GM18868 (cell line): ENCODE results near the gene NSG1.
"Not testable (repeated sequence)": the region's sequence is repeated elsewhere in the genome, so short reads cannot be mapped to it uniquely, and the experiment has no call there.

Experiments used
- ATAC-seq: cut with Tn5 transposase; IDR thresholded peaks from one replicate; pipeline ENCODE4 v1.9.1; 2021; ENCODE audit warnings: mild to moderate bottlenecking, moderate library complexity; ENCODE audit not compliant: unreplicated experiment

Gene NSG1, protein sequence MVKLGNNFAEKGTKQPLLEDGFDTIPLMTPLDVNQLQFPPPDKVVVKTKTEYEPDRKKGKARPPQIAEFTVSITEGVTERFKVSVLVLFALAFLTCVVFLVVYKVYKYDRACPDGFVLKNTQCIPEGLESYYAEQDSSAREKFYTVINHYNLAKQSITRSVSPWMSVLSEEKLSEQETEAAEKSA

DNA sequence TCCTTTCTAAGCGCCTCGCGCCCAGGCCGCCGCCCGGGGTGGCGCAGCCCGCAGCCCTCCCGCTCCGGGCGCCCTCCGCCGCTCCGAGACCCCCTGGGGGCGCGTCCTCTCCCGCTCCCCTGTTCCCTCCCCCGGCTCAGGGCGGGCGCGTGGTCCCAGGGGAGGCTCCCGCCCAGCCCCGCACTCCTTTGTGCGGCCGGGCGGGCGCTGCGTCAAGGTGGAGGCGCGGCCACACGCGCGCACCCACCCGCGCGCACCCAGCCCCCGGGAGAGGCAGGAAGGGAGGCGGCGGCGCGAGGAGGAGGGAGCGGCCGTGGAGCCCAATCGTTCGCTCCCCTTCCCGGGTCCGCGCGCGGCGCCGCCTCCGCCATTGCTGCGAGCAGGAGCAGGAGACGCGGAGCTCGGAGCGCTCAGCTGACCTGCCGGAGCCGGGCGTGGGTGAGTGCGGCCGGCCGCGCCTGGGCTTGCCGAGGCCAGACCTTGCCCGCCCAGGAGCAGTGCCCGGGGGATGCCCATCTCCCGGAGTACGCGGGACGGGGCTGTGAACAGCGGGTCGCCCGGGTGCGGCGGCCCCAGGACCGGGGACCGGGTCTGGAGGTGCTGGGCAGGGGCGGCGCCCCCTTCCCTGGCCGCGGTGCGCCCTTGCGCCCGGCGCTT, at the start of gene NSG1:
Gene NSG1 (plus strand): TSS at position 367 of the 657 bp plus-strand sequence. CDS start 528 bp downstream, outside the sequence.
- ATAC-seq, result no peak

DNA sequence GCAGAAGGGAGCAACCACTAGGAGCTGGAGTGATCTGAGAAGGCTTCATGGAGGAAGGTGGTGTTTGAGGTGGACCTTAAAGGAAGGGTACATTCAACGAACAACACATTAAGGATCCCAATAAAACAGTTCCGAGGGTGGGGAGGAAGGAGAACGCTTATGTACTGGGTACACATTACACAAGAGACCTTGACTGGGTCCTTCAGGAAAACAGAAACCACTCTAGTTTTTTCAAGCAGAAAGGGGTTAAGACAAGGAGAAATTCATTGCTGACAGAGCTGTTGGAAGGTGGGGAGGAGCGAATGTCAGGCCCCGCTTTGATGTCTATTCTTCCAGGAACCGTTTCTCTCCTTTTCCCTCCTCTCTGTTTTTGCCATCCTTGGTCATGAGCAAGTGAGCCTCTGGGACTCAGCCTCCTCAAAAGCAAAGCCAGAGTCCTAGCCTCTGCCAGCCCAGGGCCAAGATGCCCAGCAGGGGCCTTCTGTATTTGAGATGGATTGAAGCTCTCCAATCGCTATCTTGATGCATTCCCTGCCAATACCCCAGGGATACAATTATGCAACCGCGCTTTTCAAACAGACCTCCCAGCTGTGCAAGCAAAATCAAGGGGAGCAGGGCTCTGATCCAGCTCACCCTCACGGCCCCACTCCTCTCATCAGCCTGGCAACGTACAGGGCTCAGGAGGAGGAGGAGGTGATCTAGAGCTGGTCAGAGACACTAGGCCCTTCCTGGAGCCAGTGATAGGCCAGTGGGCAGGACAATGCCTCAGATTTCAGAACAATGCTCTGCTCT, 48.5 kb upstream of the NSG1 start:
- no peak for ATAC-seq

DNA sequence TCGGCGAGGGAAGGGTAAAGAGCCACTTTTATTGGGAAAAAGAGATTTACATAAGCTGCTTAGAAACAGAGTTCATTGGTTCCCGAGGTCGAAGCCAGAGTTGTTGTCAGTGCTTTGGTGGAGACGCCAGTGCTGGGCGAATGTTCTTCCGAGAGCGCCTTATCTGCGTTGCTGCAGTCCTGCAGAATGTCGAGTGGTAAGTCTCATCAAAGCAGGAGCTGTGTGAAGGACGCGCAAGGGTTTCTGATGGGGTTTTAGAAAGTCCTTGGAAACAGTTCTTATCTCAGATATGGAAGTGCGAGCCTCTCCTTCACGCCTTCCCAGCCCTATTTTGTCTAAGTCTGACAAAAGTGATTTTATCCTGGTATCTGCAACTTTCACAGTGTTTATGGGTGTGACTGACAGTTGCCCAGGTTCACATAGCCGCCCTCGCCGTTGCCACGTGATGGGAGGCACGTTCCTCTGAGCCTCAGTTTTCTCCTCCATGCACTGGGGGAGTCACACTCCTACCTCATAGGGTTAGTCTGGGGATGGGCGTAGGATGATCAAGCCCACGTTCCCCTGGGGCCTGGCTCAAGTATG, 47.3 kb upstream of the NSG1 start:
- no peak for ATAC-seq

DNA sequence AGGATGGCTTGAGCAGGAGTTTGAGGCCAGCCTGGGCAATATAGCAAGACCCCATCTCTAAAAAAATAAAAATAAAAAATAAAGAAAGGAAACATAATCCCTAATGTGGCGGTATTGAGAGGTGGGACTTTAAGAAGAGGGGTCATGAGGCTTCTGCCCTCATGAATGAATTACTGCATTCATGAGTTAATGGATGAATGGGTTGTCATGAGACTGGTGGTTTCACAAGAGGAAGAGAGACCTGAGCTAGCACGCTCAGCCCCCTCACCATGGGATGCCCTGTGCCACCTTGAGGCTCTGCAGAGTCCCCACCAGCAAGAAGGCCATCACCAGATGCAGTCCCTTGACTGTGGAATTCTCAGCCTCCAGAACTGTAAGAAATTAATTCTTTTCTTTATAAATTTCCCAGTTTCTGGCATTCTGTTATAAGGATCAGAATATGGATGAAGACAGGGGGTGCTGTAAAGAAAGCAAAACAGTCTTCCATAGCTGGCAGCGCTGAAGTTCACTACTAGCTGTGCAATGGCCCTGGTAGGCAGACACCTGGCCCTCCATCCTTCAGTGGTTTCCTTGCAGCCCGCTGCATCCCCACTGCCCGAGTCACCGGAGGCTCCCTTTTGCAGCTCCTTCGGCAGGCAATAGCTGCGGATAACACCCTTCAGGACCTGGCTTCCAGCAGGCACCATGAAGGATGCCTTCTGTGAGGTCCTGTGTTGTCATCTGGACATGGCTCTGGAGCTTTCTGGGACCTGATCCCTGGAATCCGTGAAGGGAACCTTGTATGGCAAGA, 44.8 kb upstream of the NSG1 start:
- ATAC-seq, result no peak

DNA sequence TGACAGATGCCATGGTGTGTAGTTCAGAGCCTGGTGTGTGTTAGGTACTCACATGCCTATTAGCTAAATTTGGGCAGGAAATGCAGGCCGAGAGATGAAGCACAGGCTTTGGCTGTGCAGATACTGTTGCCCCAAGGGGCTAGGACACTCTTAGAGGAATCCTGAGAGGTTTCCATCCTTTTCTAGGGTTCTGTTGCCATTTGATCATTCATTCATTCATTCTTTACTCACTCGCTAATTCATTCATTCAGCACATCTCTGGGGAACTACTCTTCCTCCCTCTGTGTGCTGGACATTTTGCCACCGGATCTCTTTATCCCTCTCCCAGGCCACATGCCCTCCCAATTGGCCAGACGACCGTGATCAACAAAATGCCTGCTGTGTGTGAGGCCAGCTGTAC, 43.9 kb upstream of the NSG1 start:
- ATAC-seq, result no peak

DNA sequence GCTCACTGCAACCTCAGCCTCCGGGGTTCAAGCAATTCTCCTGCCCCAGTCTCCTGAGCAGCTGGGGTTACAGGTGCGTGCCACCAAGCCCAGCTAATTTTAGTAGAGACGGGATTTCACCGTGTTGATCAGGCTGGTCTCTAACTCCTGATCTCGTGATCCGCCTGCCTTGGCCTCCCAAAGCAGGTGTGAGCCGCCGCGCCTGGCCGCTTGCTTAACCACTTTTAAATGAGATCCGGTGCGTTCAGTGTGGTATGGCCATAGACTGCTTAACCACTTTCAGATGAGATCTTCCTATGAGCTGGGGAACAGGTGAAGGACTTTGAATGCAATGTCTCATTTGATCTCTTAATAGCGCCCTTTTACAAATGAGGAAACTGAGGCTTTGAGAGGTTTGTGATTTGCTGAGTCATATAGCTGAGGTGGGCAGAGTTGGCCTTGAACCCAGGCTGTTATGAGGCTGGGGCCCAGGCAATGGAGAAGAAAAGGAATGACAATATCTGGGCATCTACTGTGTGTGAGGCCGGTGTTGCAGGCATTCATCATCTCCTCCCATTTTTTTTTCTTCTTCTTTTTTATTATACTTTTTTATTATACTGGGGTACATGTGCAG, 41.9 kb upstream of the NSG1 start:
- ATAC-seq, result peak; percentile 84

DNA sequence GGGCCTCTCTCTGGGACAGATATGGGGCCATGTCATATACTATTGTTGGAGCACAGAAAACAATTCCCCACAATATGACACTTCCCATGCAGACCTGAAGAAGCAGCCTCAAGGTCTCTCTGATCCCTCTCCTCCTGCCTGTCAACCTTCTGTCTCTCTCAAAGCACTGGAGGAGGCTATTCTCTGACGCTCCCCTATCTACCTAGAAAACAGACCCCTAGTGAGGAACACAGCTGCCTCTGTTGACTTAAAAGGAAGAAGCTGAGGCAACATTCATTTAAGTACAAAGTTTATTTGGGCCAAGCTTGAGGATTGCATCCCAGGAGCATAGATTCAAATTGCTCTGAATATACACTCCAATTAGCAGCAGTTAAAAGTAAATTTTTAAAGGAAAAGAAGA, 39.3 kb upstream of the NSG1 start:
- no peak for ATAC-seq

DNA sequence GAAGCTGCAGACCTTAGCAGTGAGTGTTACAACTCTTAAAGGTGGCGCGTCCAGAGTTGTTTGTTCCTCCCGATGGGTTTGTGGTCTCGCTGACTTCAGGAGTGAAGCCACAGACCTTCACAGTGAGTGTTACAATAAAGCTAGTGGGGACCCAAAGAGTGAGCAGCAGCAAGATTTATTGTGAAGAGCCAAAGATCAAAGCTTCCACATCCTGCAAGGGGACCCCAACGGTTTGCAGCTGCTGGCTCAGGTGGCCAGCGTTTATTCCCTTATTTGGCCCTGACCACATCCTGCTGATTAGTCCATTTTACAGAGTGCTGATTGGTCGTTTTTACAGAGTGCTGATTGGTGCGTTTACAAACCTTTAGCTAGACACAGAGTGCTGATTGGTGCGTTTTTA, 38.3 kb upstream of the NSG1 start:
- ATAC-seq, result not testable (repeated sequence)

DNA sequence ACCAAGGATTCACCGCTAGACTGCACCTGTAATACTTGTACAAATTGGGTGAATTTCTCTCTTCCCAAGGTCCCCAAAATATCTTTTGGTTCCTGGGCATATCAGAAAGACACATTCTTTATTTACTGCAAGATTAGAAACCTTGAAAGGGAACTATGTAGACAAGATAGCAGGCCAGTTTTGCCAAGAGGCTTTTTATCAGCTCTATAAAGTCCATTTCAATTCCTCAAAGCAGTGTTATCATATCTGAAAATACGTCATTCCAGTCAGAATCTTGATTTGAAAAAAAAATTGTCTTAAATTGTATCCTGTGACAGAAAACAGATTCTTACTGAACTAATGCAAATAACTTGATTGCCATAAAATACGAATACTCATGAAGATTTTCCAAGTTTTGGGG, 37.0 kb upstream of the NSG1 start:
- ATAC-seq, result no peak

DNA sequence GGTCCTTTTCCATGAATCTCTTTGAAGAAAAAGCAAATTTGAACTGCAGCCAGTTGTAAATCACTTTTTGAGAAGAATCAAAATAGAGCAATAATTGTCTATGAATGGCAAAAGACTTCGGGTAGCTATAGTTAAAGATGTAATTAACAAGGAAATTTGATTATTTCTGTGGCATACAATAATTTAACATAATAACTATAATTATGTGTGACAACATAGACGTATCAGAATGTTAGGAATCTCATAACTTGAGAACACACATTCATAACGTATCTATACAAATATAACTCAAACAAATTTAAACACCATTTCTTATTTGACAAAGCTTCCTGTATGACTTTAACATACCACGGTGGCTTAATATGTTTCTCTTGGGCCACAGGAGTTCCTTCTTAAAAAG, 36.0 kb upstream of the NSG1 start:
- ATAC-seq, result no peak

DNA sequence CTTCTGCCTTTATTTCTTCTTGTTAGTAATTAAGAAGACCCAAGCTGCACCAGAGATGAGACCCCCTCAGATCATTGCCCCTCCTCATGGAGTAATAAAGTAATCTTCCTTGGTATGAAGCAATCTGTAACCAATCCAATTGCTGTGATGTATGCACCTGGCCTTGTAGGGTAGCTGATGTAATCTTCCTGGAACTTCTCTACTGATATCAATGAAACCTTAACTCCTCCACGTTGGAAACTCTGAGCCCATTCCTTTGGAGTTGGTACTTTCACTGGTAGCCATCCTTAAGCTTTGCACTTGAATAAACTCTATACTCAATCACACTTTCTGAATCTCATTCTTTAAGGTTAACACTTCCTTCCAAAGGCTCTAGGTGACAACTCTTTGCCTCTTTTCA, 31.6 kb upstream of the NSG1 start:
- ATAC-seq, result no peak

DNA sequence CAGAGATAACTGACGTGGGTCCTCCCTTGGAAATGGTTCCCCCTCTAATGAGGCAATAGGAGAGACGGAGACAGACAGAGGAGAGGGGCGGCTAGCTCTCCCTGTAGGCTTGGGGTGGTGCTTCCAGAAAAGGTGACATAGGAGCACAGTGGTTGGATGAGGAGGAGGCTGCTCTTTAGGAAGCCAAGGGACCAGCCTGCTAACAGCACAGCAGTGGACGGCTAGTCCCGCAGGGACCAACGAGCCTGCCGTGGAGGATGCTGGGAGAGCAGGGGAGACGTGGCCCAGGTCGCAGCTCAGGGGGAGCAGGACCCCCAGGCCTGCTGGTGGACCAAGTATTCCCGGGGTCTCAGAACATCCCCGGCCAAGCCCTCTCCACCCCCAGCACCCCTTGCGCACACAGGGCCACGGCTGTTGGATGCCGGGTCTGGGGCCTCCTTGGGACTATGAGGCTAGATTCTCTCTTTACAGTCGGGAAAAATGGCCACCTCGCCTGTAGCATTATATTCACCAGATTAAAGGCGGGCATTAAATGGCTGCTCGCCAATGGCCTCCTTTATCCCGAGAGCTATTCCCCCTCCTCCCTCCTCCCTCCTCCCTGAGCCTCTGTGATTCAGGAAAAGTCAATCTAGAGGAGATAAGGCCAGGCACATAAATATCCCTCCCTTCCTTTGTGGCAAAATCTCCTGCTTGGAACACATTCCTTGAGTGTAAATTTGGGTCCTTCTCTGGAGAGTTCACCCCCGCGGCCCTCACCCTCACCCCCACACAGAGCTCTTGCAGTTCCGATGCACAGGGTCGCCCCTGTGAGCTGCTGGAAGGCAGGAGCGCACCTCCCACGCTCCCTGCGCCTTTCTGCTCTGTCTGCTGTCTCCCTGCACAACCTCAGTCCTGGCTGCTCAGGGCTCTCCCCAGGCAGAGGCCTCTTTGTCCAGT, 30.5 kb upstream of the NSG1 start:
- ATAC-seq, result no peak

DNA sequence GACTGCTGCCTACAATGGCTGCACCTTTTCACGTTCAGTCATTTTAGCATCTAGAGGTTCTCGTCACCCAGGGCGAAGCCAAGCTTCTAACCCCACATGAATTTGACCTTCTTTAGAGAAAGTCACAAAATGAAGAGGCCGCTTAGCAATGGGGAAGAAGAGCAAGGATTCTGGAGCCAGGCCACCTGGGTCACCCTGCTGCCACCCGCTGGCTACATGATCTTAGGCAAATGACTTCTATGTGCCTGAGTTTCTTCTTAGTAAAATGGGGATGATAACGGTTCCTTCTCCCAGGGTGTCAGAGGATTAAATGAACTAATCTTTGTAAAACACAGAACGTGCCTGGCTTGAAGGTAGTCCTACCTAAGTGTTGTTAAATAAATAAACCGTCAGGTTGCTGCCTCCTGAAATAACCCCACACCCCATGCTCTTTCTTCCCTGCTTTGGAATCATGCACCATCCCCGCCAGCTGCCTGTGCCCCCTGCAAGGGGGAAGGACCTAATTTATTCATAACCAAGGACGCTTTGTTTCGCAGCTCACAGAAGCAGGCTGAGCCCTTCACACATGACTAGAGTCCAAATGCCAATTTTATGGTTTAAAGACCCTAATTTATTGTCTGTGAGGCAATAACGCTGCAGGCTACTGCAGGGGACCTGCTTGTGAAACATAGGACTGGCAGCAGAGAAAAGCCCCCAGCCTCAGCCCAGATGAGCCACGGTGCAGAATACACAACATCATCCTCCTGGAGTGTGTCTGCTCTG, 28.6 kb upstream of the NSG1 start:
- no peak for ATAC-seq

DNA sequence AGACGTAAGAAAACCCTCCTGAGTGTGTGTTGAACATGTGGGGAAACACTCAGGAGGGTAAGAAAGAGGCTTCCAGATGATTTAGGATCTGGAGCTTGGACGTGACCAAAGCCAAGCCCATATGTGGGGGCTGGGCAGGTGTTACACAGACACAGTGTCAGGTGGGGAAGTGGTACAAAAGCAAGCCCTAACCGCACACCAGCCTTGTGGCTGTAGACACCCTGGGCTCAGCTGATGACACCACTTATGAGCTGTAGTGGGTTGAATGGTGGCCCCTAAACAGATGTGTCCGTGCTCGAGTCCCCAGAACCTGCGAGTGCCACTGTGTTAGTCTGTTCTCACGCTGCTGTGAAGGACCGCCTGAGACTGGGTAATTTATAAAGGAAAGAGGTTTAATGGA, 25.0 kb upstream of the NSG1 start:
- ATAC-seq, result no peak

DNA sequence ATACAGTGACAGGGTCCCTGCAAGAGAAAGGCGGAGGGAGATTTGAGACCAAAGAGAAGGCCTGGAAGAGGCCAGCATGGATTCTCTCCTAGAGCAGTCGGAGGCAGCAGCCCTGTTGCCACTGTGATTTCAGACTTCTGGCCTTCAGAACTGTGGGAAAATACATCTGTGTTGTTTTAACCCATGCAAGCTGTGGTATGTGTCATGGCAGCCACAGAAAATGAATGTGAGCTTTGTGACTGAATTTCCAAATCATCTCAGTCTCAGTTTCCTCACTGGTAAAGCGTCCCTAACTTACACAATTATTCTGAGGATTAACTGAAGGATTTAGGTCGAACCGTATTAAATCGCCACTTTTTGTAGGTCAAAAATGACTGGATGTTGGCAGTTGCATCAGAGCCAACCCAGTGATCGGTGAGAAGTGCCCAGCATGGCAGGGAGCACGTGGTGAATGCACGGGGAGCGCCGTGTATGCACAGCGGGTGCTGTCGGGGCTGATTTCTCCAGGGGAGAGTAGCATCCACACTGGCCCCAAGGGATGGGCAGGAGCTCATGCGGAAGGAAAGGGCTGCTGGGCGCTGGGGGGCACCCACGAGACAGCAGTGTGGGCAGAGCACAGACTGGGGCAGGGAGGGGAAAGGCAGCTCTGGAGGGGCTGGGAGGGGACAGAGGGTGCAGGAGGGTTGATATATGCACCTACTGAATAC, 23.8 kb upstream of the NSG1 start:
- no peak for ATAC-seq

DNA sequence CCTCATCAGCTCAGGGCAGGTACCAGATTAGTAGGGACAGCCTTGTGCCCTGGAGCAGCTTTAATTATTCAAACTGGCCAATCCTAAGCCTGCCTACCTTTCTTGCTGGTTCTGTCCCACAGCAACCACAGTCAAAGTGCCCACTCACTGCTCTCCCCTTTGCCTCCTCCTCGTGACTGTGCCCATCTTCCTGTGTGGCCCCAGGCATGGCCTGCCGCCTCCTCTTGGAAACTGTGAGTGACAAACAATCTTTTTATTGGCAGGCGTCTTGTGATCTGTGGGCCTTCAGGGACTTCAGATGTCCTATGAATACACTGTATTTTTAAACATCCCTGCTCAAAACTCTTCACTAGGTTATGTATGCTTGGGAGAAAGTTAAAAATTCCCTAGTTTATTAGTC, 22.8 kb upstream of the NSG1 start:
- no peak for ATAC-seq

DNA sequence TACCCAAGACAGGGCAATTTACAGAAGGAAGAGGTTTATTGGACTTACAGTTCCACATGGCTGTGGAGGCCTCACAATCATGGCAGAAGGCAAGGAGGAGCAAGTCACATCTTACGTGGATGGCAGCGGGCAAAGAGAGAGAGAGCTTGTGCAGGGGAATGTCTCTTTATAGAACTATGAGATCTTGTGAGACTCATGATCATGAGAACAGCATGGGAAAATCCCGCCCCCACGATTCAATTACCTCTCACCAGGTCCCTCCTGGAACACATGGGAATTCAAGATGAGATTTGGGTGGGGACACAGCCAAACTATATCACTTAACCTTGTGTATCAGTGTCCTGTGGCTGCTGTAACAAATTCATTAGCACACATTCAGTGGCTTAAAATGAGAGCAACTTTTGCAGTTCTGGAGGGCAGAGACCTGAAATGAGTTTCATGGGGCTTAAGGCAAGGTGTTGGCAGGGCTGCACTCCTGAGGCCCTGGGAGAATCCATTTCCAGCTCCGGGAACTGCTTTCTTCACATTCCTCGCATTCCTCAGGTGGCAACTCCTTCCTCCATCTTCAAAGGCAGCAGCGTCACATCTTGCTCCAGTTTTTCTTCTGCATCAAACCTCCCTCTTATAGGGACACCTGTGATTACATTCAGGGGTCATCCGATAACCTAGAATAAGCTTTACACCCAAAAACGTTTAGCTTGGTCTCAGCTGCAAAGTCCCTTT, 22.3 kb upstream of the NSG1 start:
- ATAC-seq, result no peak
